Astrocyte (in vitro differentiated cells and primary cell): ENCODE results near the gene AP1S2. TPM values are rescaled to one million over a fixed set of nuclear protein-coding genes. Genes with fewer than 3 reads are reported as not detected.
A peak's percentile ranks its signal among the peaks of the same experiment; 100 is the strongest.

Experiments used
- DNase-seq: peaks from one replicate; pipeline ENCODE4 v3.0.0-alpha.2; 2010; ENCODE audit warnings: low read depth
- FAIRE-seq: peaks from 2 replicates; lab custom pipeline; 2011; peaks lifted over from hg19 to GRCh38; lab: Jason Lieb, UNC
- H2AFZ ChIP-seq: 2 replicates; pipeline ENCODE4 v1.6.0; 2012; ENCODE audit warnings: low read depth, low read length, inconsistent platforms
- H3K27ac ChIP-seq: 2 replicates; pipeline ENCODE4 v1.5.1; 2011; ENCODE audit warnings: low read depth, low read length, inconsistent platforms
- H3K27me3 ChIP-seq: 2 replicates; pipeline ENCODE4 v1.6.0; 2011; ENCODE audit warnings: low read length, inconsistent platforms; ENCODE audit not compliant: insufficient read depth
- H3K36me3 ChIP-seq: 2 replicates; pipeline ENCODE4 v1.5.1; 2011; ENCODE audit warnings: low read length, inconsistent platforms; ENCODE audit not compliant: insufficient read depth
- H3K4me1 ChIP-seq: 2 replicates; pipeline ENCODE4 v1.5.1; 2011; ENCODE audit warnings: low read length, inconsistent platforms; ENCODE audit not compliant: insufficient read depth
- H3K4me2 ChIP-seq: 2 replicates; pipeline ENCODE4 v1.6.0; 2012; ENCODE audit warnings: low read length, inconsistent platforms
- H3K4me3 ChIP-seq: 2 replicates; pipeline ENCODE4 v1.5.1; 2011; ENCODE audit warnings: low read depth, mild to moderate bottlenecking, low read length, inconsistent platforms; ENCODE audit not compliant: insufficient read depth
- H3K79me2 ChIP-seq: 2 replicates; pipeline ENCODE4 v1.6.0; 2012; ENCODE audit warnings: mild to moderate bottlenecking, low read length, inconsistent platforms; ENCODE audit not compliant: insufficient read depth
- H3K9ac ChIP-seq: 2 replicates; pipeline ENCODE4 v1.6.0; 2012; ENCODE audit warnings: mild to moderate bottlenecking, low read length, inconsistent platforms
- H3K9me3 ChIP-seq: 2 replicates; pipeline ENCODE4 v1.5.1; 2012; ENCODE audit warnings: low read depth, mild to moderate bottlenecking, low read length, inconsistent platforms; ENCODE audit not compliant: insufficient read depth
- H4K20me1 ChIP-seq: 2 replicates; pipeline ENCODE4 v1.6.0; 2012; ENCODE audit warnings: low read length, inconsistent platforms; ENCODE audit not compliant: insufficient read depth
- H3K27ac Mint-ChIP-seq: one replicate; pipeline ENCODE4 v1.8.0; 2021; ENCODE audit warnings: mild to moderate bottlenecking, mixed read lengths; ENCODE audit not compliant: unreplicated experiment
- H3K27me3 Mint-ChIP-seq: one replicate; pipeline ENCODE4 v1.8.0; 2021; ENCODE audit warnings: low read depth, mixed read lengths; ENCODE audit not compliant: unreplicated experiment
- H3K36me3 Mint-ChIP-seq: one replicate; pipeline ENCODE4 v1.8.0; 2021; ENCODE audit warnings: low read depth, mixed read lengths; ENCODE audit not compliant: unreplicated experiment
- H3K4me1 Mint-ChIP-seq: one replicate; pipeline ENCODE4 v1.8.0; 2021; ENCODE audit warnings: low read depth, mixed read lengths; ENCODE audit not compliant: unreplicated experiment
- H3K4me3 Mint-ChIP-seq: one replicate; pipeline ENCODE4 v1.8.0; 2021; ENCODE audit warnings: mild to moderate bottlenecking, moderate library complexity, mixed read lengths; ENCODE audit not compliant: unreplicated experiment
- H3K9me3 Mint-ChIP-seq: one replicate; pipeline ENCODE4 v1.8.0; 2021; ENCODE audit warnings: mild to moderate bottlenecking, mixed read lengths; ENCODE audit not compliant: unreplicated experiment
- CTCF ChIP-seq: IDR thresholded peaks from 2 replicates; pipeline ENCODE4 v1.5.1; 2011; ENCODE audit warnings: low read depth, mild to moderate bottlenecking, inconsistent platforms, low read length, moderate library complexity; ENCODE audit not compliant: insufficient read depth
- EZH2 ChIP-seq: IDR thresholded peaks from 2 replicates; pipeline ENCODE4 v1.6.1; 2012; ENCODE audit warnings: mild to moderate bottlenecking, low read length, inconsistent platforms; ENCODE audit not compliant: insufficient read depth
- total RNA-seq: library from RNA; stranded (reverse); gene quantifications from 2 replicates; pipeline ENCODE4 v1.2.1, GENCODE V29; 2021

Gene AP1S2
- total RNA-seq, 1 donor from 2014 or later: 74.2 TPM

GRCh38 chrX:15815779-15816437 is 38.7 kb downstream of the AP1S2 start:
- FAIRE-seq (peak; percentile 65), DNase-seq (no peak)
- Histone ChIP-seq H3K4me1 (no peaks in the 10 kb centered on the region), H4K20me1 (no peaks in the 10 kb centered on the region), H3K27ac (no peak overlapping the region), H3K27me3 (no peaks in the 10 kb centered on the region), H3K9me3 (no peaks in the 10 kb centered on the region), H3K79me2 (no peaks in the 10 kb centered on the region), H3K36me3 (peaks cover 6% of the 10 kb centered on the region), H3K4me2 (no peak overlapping the region), H3K9ac (no peak overlapping the region), H2AFZ (no peak overlapping the region), H3K4me3 (no peak overlapping the region)
- TF ChIP-seq CTCF (no peak), EZH2 (no peak)
- peaks cover 10% of the 10 kb centered on the region for H3K4me1 Mint-ChIP-seq
- no peaks in the 10 kb centered on the region for H3K9me3 Mint-ChIP-seq
- H3K36me3 Mint-ChIP-seq: no peaks in the 10 kb centered on the region
- no peak overlapping the region for H3K4me3 Mint-ChIP-seq
- H3K27ac Mint-ChIP-seq: peak overlapping the region; percentile 34
- no peaks in the 10 kb centered on the region for H3K27me3 Mint-ChIP-seq

- Histone ChIP-seq H3K27me3 (no peaks in the 10 kb centered on the region), H3K27ac (no peak overlapping the region), H4K20me1 (no peaks in the 10 kb centered on the region), H3K4me3 (no peak overlapping the region), H3K9ac (no peak overlapping the region), H3K36me3 (peaks cover 6% of the 10 kb centered on the region), H3K4me2 (no peak overlapping the region), H3K9me3 (no peaks in the 10 kb centered on the region), H3K79me2 (no peaks in the 10 kb centered on the region), H2AFZ (no peak overlapping the region), H3K4me1 (no peaks in the 10 kb centered on the region)
- TF ChIP-seq CTCF: no peak
- no peak for TF ChIP-seq EZH2
- peak; percentile 59 for FAIRE-seq
- Mint-ChIP-seq H3K4me3 (no peak overlapping the region), H3K27me3 (no peaks in the 10 kb centered on the region), H3K36me3 (no peaks in the 10 kb centered on the region), H3K27ac (no peak overlapping the region), H3K4me1 (peaks cover 10% of the 10 kb centered on the region), H3K9me3 (no peaks in the 10 kb centered on the region)
- DNase-seq: no peak
Observed at GRCh38 chrX:15814771-15815365, 39.7 kb downstream of the AP1S2 start.

GRCh38 chrX:15813416-15813815 is 41.2 kb downstream of the AP1S2 start:
- DNase-seq: no peak
- H3K79me2 ChIP-seq: no peaks in the 10 kb centered on the region
- no peaks in the 10 kb centered on the region for H3K27me3 ChIP-seq
- no peaks in the 10 kb centered on the region for H3K4me1 ChIP-seq
- no peaks in the 10 kb centered on the region for H3K9me3 ChIP-seq
- no peak overlapping the region for H2AFZ ChIP-seq
- Mint-ChIP-seq H3K4me1 (peaks cover 10% of the 10 kb centered on the region), H3K27ac (no peak overlapping the region), H3K9me3 (no peaks in the 10 kb centered on the region), H3K36me3 (no peaks in the 10 kb centered on the region), H3K27me3 (no peaks in the 10 kb centered on the region), H3K4me3 (no peak overlapping the region)
- TF ChIP-seq CTCF (no peak), EZH2 (no peak)
- H3K4me2 ChIP-seq: no peak overlapping the region
- no peak overlapping the region for H3K9ac ChIP-seq
- no peak overlapping the region for H3K27ac ChIP-seq
- H4K20me1 ChIP-seq: no peaks in the 10 kb centered on the region
- no peak for FAIRE-seq
- no peak overlapping the region for H3K4me3 ChIP-seq
- H3K36me3 ChIP-seq: peaks cover 11% of the 10 kb centered on the region
